ENCODE results near the gene DGKB.

Gene DGKB

DNA sequence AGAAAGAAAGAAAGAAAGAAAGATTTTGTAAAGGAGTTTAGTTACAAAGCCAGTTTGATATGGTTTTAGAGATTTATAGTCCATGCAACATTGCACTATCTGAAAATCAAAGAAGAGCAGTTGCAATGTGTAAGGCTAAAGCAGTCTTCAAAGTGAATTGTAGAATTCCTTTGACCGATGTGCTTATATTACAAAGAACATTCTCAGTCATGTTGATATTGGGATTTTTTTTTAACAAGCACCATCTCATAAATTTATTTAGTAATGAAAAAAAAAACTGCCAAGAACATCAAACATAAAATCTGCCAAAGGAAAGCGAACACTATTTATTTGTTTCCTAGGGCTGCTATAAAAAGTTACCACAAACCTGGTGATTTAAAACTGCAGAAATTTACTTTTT, 133.3 kb downstream of the DGKB start:
- Histone ChIP-seq H3K4me3 (ENCODE audit: low read length) (no peak overlapping the region), H3K9ac (ENCODE audit: low read length) (no peak overlapping the region), H3K4me1 (ENCODE audit: control insufficient read depth, insufficient read depth, low read length) (no peaks in the 10 kb centered on the region), H3K36me3 (ENCODE audit: control insufficient read depth, insufficient read depth, low read length) (no peaks in the 10 kb centered on the region), H3K9me3 (ENCODE audit: control insufficient read depth, low read length) (no peaks in the 10 kb centered on the region), H3K27me3 (ENCODE audit: control insufficient read depth, insufficient read depth, low read length) (no peaks in the 10 kb centered on the region)

DNA sequence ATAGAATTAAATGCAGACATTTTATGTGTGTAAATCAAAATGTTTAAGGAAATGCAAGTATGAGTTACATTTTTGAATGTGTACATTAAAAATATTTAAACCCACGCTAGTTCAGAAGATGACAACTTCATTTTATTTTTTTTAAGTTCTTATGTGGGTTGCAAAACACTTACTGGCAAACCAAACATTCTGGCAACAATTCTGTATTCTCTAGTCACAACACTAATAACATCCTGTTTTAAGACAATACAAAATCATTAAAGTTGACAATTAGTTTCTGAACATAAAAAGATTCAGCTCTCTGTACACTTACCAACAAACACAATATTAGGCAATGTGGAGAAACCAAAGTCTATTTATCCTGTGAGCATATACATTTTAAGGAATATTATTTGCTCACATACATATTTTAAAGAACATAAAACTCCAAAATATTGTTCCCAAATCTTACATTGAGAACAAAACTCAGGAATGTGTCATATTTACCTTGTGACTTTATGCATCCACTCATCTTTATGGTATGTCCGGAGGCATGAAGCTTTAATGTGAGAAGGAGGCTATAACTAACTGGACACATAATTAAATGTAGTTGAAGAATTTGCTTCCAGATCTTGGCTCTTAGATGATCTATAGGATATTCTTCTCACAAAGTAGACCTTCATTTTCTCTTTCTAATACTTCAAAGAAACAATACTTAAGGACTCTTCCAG, 134.7 kb downstream of the DGKB start:
- H3K4me1 ChIP-seq (ENCODE audit: control insufficient read depth, insufficient read depth, low read length): no peaks in the 10 kb centered on the region
- no peaks in the 10 kb centered on the region for H3K36me3 ChIP-seq (ENCODE audit: control insufficient read depth, insufficient read depth, low read length)
- H3K27me3 ChIP-seq (ENCODE audit: control insufficient read depth, insufficient read depth, low read length): no peaks in the 10 kb centered on the region
- no peak overlapping the region for H3K9ac ChIP-seq (ENCODE audit: low read length)
- no peaks in the 10 kb centered on the region for H3K9me3 ChIP-seq (ENCODE audit: control insufficient read depth, low read length)
- H3K4me3 ChIP-seq (ENCODE audit: low read length): no peak overlapping the region

DNA sequence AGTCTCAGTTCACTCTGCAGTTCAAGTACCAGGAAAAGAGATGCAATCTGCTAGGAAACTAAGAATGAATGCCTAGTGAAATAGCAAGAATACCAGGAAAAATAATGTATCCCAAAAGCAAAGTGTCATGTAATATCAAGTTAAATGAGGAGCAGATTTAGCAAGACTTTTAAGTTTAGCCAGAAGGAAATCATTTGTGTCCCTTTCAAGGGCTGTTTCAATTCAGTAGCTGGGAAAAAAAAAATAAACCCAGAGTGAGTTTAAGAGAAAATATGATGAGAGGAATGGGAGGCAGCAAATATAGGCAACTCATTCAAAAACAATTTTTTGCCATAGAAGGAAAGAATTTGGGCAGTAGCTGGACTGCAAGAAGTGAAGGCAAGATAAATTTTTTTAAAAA, 135.8 kb downstream of the DGKB start:
- H3K9me3 ChIP-seq (ENCODE audit: control insufficient read depth, low read length): no peaks in the 10 kb centered on the region
- H3K27me3 ChIP-seq (ENCODE audit: control insufficient read depth, insufficient read depth, low read length): no peaks in the 10 kb centered on the region
- no peaks in the 10 kb centered on the region for H3K4me1 ChIP-seq (ENCODE audit: control insufficient read depth, insufficient read depth, low read length)
- H3K9ac ChIP-seq (ENCODE audit: low read length): no peak overlapping the region
- no peaks in the 10 kb centered on the region for H3K36me3 ChIP-seq (ENCODE audit: control insufficient read depth, insufficient read depth, low read length)
- no peak overlapping the region for H3K4me3 ChIP-seq (ENCODE audit: low read length)

DNA sequence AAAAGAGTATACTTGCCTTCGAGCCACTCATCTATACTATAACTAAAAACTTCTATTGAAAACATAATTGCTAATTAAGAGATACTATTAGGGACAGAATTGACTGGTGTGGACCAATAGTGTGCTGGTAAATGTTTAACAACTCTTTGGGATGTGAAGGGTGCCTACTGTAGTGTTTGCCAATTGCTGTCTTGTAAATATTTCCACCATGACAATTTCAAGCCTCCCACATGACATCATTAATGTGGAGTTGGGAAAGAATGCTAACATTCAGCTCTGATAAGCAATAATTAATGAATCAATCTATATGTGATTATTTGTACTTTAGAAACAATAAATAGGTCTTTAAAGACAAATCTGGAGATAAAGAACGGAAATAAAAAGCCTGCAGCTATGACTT, 136.8 kb downstream of the DGKB start:
- Histone ChIP-seq H3K4me3 (ENCODE audit: low read length) (no peak overlapping the region), H3K9ac (ENCODE audit: low read length) (no peak overlapping the region), H3K9me3 (ENCODE audit: control insufficient read depth, low read length) (no peaks in the 10 kb centered on the region), H3K4me1 (ENCODE audit: control insufficient read depth, insufficient read depth, low read length) (no peaks in the 10 kb centered on the region), H3K36me3 (ENCODE audit: control insufficient read depth, insufficient read depth, low read length) (no peaks in the 10 kb centered on the region), H3K27me3 (ENCODE audit: control insufficient read depth, insufficient read depth, low read length) (no peaks in the 10 kb centered on the region)

DNA sequence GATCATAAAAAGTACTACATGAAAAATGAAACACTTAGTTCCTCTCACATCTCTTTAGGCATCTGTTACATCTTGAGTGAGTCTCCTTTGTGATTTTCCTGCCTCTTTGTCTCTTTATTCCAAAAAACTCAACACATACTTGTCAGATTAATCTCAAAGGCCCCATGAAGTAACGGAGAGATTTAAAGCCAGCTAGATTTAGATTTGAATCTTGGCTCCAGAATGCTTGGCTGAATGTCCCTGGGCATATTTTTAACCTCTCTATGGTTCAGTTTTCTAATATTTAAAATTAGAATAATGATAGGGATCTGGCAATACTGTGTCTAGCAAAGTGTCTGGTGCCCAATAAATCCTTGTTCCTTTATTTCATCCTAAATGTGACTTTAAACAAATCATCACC, 140.0 kb downstream of the DGKB start:
- H3K9ac ChIP-seq (ENCODE audit: low read length): no peak overlapping the region
- H3K4me1 ChIP-seq (ENCODE audit: control insufficient read depth, insufficient read depth, low read length): no peaks in the 10 kb centered on the region
- no peak overlapping the region for H3K4me3 ChIP-seq (ENCODE audit: low read length)
- H3K9me3 ChIP-seq (ENCODE audit: control insufficient read depth, low read length): no peaks in the 10 kb centered on the region
- no peaks in the 10 kb centered on the region for H3K36me3 ChIP-seq (ENCODE audit: control insufficient read depth, insufficient read depth, low read length)
- H3K27me3 ChIP-seq (ENCODE audit: control insufficient read depth, insufficient read depth, low read length): no peaks in the 10 kb centered on the region

DNA sequence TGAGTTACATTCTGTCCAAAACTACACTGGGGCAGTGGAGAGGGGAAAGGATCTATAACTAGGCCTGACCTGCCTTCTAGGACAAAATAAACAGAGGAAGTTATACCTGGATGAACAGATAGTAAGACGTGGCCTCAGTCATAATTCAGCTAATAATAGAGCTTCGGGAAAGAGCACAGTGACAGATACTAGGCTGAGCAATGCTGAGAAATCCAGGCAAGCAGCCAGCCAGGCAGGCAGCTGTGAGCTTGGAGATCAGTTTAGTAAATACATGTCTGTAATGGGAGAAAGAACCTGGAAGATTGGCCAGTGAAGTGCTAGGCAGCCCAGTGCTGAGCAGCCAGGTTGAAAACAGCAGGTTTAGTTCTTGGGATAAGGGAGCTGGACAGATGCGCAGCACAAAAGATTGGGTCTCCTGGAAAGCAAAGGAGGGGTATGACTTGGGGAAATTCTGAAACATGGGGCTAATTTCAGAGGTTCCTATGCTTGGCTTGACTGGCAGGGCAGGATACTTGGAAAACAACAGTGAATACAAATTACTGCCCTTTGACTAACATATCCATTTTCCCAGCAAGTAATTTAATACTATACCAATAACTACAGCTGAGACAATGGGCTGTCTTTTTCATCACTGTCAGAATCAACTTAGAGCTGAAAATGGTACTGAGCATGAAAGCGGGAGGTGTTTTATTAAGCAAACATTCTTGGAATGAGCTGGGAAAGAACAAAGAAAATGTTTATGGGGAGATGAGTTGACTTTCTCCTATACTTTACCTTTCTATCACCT, 140.8 kb downstream of the DGKB start:
- Histone ChIP-seq H3K4me3 (ENCODE audit: low read length) (no peak overlapping the region), H3K36me3 (ENCODE audit: control insufficient read depth, insufficient read depth, low read length) (no peaks in the 10 kb centered on the region), H3K4me1 (ENCODE audit: control insufficient read depth, insufficient read depth, low read length) (no peaks in the 10 kb centered on the region), H3K9ac (ENCODE audit: low read length) (no peak overlapping the region), H3K9me3 (ENCODE audit: control insufficient read depth, low read length) (no peaks in the 10 kb centered on the region), H3K27me3 (ENCODE audit: control insufficient read depth, insufficient read depth, low read length) (no peaks in the 10 kb centered on the region)

DNA sequence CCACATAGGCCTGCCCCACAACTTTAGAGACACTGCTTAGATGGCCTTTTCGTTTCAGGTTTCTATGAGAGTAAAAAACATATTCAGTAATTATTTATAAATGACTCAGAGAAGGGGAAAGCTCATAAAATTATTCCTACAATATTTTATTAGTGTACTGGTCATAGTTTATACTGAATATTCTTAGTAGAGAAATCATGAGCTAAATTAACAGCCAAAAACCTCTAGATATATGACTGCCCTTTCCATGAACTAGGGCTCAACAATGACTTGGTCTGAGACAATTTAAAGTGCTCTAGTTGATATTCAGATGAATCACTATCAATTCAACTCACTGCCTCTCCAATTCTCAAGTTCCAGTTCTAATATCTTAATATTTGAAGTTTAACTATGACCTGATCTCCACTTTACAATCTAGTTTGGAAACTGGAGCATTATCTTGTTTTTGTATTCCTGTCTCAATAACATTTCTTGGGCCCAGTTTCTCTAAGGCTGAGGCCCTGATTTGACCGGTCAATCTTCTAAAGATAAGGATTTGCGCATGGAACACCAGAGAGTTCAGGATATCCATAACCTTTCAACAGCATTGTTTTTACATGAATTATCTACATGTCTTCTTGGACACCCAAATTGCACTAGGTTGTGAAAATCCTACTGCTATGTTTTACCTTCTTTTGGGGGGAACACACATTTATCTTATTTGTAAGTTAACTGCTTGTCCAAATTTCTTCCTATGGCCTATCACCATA, 141.6 kb downstream of the DGKB start:
- no peaks in the 10 kb centered on the region for H3K27me3 ChIP-seq (ENCODE audit: control insufficient read depth, insufficient read depth, low read length)
- H3K36me3 ChIP-seq (ENCODE audit: control insufficient read depth, insufficient read depth, low read length): no peaks in the 10 kb centered on the region
- no peak overlapping the region for H3K9ac ChIP-seq (ENCODE audit: low read length)
- no peak overlapping the region for H3K4me3 ChIP-seq (ENCODE audit: low read length)
- no peaks in the 10 kb centered on the region for H3K9me3 ChIP-seq (ENCODE audit: control insufficient read depth, low read length)
- H3K4me1 ChIP-seq (ENCODE audit: control insufficient read depth, insufficient read depth, low read length): no peaks in the 10 kb centered on the region

DNA sequence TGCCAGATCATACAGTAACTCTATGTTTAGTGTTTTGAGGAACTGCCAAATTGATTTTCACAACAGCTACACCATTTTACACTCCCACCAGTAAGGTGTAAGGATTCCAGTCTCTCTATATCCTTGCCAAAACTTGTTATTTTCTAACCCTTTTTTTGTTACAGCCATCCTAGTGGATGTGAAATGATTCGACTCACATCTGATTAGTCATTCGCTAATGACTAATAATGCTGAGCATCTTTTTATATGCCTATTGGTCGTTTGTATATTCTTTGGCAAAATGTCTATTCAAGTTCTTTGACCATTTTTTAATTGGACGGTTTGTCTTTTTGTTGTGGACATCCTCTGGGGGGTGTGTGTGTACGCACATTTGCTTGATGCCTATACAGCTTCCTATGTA, 142.8 kb downstream of the DGKB start:
- no peaks in the 10 kb centered on the region for H3K36me3 ChIP-seq (ENCODE audit: control insufficient read depth, insufficient read depth, low read length)
- H3K4me1 ChIP-seq (ENCODE audit: control insufficient read depth, insufficient read depth, low read length): no peaks in the 10 kb centered on the region
- H3K4me3 ChIP-seq (ENCODE audit: low read length): no peak overlapping the region
- H3K27me3 ChIP-seq (ENCODE audit: control insufficient read depth, insufficient read depth, low read length): no peaks in the 10 kb centered on the region
- H3K9me3 ChIP-seq (ENCODE audit: control insufficient read depth, low read length): no peaks in the 10 kb centered on the region
- H3K9ac ChIP-seq (ENCODE audit: low read length): no peak overlapping the region

DNA sequence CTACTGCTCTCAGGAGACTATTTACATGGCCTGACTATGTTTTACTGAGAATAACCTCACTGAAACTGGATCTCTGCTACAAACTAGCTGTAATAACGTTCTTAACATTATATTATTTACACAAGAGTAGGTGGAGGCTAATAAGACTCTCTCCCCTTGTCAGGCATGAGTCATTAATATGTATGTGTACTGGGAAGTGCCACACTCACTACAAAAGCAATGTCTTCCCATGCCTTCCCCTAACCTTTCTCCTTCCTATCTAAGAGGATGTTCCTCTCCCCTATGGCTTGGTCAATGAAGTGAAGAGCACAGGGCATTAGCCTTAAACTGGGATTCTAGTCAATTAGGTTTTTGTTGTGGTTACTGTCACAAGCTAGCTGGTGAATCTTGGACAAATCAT, 147.9 kb downstream of the DGKB start:
- Histone ChIP-seq H3K9ac (ENCODE audit: low read length) (no peak overlapping the region), H3K36me3 (ENCODE audit: control insufficient read depth, insufficient read depth, low read length) (no peaks in the 10 kb centered on the region), H3K4me1 (ENCODE audit: control insufficient read depth, insufficient read depth, low read length) (no peaks in the 10 kb centered on the region), H3K4me3 (ENCODE audit: low read length) (no peak overlapping the region), H3K27me3 (ENCODE audit: control insufficient read depth, insufficient read depth, low read length) (no peaks in the 10 kb centered on the region), H3K9me3 (ENCODE audit: control insufficient read depth, low read length) (no peaks in the 10 kb centered on the region)

DNA sequence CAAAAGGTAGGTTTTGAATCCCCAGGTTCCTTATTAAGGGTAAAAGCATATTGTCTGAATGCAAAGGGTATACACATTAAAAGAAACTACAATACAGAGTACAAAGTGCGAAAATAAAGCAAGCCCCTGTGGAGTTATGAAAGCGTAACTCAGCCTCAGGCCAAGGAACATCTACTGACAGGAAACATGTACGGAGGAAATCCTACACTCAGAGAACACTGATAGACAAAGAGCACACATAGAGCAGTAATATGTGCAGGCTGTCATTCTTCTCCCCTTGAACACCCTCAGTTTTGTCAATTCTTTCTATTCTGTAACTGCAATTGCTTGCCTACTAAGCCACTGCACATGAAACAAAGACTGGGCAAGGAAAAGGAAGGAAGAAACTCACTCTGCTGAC, 150.2 kb downstream of the DGKB start:
- H3K36me3 ChIP-seq (ENCODE audit: control insufficient read depth, insufficient read depth, low read length): no peaks in the 10 kb centered on the region
- no peaks in the 10 kb centered on the region for H3K27me3 ChIP-seq (ENCODE audit: control insufficient read depth, insufficient read depth, low read length)
- no peaks in the 10 kb centered on the region for H3K9me3 ChIP-seq (ENCODE audit: control insufficient read depth, low read length)
- H3K9ac ChIP-seq (ENCODE audit: low read length): no peak overlapping the region
- H3K4me1 ChIP-seq (ENCODE audit: control insufficient read depth, insufficient read depth, low read length): no peaks in the 10 kb centered on the region
- no peak overlapping the region for H3K4me3 ChIP-seq (ENCODE audit: low read length)

DNA sequence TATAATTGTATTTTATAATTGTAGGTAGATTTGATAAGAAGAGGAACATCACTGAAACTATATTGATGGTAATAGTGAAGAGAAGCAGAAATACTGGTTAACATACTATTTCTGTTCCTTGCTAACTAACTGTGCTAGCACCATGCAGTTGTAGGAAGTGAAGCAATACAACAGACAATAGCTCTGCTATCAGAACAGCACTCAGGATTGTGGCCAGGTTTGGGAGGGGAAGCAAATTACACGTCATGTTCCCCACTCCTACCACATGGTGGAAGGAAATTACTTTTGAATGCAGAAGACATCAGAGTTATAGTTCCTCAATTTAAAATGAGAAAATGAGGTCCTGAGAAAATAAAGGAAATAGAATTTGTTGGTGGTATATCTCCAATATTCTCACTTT, 151.1 kb downstream of the DGKB start:
- H3K9ac ChIP-seq (ENCODE audit: low read length): no peak overlapping the region
- H3K36me3 ChIP-seq (ENCODE audit: control insufficient read depth, insufficient read depth, low read length): no peaks in the 10 kb centered on the region
- no peaks in the 10 kb centered on the region for H3K9me3 ChIP-seq (ENCODE audit: control insufficient read depth, low read length)
- H3K27me3 ChIP-seq (ENCODE audit: control insufficient read depth, insufficient read depth, low read length): no peaks in the 10 kb centered on the region
- H3K4me3 ChIP-seq (ENCODE audit: low read length): no peak overlapping the region
- no peaks in the 10 kb centered on the region for H3K4me1 ChIP-seq (ENCODE audit: control insufficient read depth, insufficient read depth, low read length)

DNA sequence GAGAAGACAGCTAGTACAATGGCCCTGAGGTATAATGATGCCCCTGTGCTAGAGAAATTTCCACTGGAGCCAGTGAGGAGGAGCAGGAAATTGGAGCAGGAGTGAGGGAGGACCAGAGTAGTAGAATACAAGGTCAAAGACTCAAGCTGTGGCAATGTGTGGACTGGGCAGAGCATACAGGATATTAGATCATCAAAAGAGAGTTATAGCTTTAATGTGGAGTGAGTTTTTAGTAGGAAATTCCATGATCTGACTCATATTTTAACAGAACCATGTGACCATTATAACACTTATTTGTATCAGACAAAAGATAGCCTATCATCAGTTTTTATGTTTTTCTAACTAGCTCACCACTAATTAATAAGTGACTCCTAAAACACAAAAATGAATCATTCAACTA, 154.1 kb downstream of the DGKB start:
- Histone ChIP-seq H3K9me3 (ENCODE audit: control insufficient read depth, low read length) (no peaks in the 10 kb centered on the region), H3K4me1 (ENCODE audit: control insufficient read depth, insufficient read depth, low read length) (no peaks in the 10 kb centered on the region), H3K36me3 (ENCODE audit: control insufficient read depth, insufficient read depth, low read length) (no peaks in the 10 kb centered on the region), H3K4me3 (ENCODE audit: low read length) (no peak overlapping the region), H3K9ac (ENCODE audit: low read length) (no peak overlapping the region), H3K27me3 (ENCODE audit: control insufficient read depth, insufficient read depth, low read length) (no peaks in the 10 kb centered on the region)
